Measurements from ENCODE around the gene MED29.

DNA sequence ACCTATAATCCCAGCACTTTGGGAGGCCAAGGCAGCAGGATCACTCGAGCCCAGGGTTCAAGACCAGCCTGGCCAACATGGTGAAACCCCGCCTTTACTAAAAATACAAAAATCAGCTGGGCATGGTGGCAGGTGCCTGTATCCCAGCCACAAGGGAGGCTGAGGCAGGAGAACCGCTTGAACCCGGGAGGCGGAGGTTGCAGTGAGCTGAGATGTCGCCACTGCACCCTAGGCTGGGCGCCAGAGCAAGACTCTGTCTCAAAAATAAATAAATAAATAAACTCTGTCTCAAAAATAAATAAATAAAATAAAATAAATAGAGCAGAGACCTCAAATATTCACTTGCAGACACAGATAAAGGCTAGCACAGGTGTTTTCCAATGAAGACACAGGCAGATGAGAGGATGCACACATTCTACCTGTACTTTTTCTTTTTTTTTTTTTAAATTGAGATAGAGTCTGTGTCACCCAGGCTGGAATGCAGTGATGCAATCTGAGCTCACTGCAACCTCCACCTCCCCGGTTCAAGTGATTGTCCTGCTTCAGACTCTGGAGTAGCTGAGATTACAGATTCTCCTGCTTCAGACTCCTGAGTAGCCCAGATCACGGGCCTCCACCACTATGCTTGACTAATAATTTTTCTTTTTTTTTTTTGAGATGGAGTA is 47.2 kb downstream of the MED29 start:
- TF ChIP-seq, protein P1, sequence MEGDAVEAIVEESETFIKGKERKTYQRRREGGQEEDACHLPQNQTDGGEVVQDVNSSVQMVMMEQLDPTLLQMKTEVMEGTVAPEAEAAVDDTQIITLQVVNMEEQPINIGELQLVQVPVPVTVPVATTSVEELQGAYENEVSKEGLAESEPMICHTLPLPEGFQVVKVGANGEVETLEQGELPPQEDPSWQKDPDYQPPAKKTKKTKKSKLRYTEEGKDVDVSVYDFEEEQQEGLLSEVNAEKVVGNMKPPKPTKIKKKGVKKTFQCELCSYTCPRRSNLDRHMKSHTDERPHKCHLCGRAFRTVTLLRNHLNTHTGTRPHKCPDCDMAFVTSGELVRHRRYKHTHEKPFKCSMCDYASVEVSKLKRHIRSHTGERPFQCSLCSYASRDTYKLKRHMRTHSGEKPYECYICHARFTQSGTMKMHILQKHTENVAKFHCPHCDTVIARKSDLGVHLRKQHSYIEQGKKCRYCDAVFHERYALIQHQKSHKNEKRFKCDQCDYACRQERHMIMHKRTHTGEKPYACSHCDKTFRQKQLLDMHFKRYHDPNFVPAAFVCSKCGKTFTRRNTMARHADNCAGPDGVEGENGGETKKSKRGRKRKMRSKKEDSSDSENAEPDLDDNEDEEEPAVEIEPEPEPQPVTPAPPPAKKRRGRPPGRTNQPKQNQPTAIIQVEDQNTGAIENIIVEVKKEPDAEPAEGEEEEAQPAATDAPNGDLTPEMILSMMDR (IDR thresholded peaks at IDR 0.05): no peak
- TF ChIP-seq EZH2 (IDR thresholded peaks at IDR 0.05) (no peak), EZH2phosphoT487 (IDR thresholded peaks at IDR 0.05) (no peak)
